Gastrocnemius medialis (tissue), 4 donors: ENCODE results near the gene KRTAP20-1. TPM values are rescaled to one million over a fixed set of nuclear protein-coding genes. Genes with fewer than 3 reads are reported as not detected.

Source experiments
- total RNA-seq, 4 donors: library from RNA; depleted of rRNA; stranded (reverse); fragments of >200 nt; gene quantifications; one replicate each; pipeline versions ENCODE4 v1.1.0 to v1.2.3, GENCODE V29; 2016

KRTAP20-1 gene
- total RNA-seq, 4 donors from 2014 or later = not detected

Other genes with a start within 250 kb of the KRTAP20-1 start
- gene KRTAP13-2, start 244.2 kb upstream of the KRTAP20-1 start, total RNA-seq = not detected
- not detected for gene KRTAP13-1, start 220.4 kb upstream of the KRTAP20-1 start, total RNA-seq
- gene KRTAP13-3, start 190.5 kb upstream of the KRTAP20-1 start, total RNA-seq = not detected
- gene KRTAP13-4, start 186.2 kb upstream of the KRTAP20-1 start, total RNA-seq = not detected
- gene KRTAP15-1, start 176.2 kb upstream of the KRTAP20-1 start, total RNA-seq = not detected
- not detected for gene KRTAP19-1, start 136.1 kb upstream of the KRTAP20-1 start, total RNA-seq
- gene KRTAP19-2, start 129.0 kb upstream of the KRTAP20-1 start, total RNA-seq = not detected
- gene KRTAP19-3, start 124.4 kb upstream of the KRTAP20-1 start, total RNA-seq = 10 to 100 TPM in 1 of 4 donors, 1 to 10 TPM in 2, not detected in 1; 1.0 to 12.9 (median 5.0) TPM
- not detected for gene KRTAP19-4, start 119.3 kb upstream of the KRTAP20-1 start, total RNA-seq
- gene KRTAP19-5, start 114.3 kb upstream of the KRTAP20-1 start, total RNA-seq = not detected
- gene KRTAP19-6, start 74.6 kb upstream of the KRTAP20-1 start, total RNA-seq = not detected
- gene KRTAP19-7, start 55.1 kb upstream of the KRTAP20-1 start, total RNA-seq = not detected
- gene KRTAP22-2, start 26.0 kb upstream of the KRTAP20-1 start, total RNA-seq = not detected
- not detected for gene KRTAP6-3, start 24.0 kb upstream of the KRTAP20-1 start, total RNA-seq
- not detected for gene KRTAP6-2, start 17.5 kb upstream of the KRTAP20-1 start, total RNA-seq
- gene KRTAP22-1, start 15.3 kb upstream of the KRTAP20-1 start, total RNA-seq = not detected
- not detected for gene KRTAP6-1, start 2.5 kb upstream of the KRTAP20-1 start, total RNA-seq
- gene KRTAP20-4, start 4.2 kb downstream of the KRTAP20-1 start, total RNA-seq = not detected
- gene KRTAP20-2, start 18.8 kb downstream of the KRTAP20-1 start, total RNA-seq = not detected
- gene KRTAP20-3, start 26.4 kb downstream of the KRTAP20-1 start, total RNA-seq = not detected
- gene KRTAP21-3, start 102.4 kb downstream of the KRTAP20-1 start, total RNA-seq = not detected
- gene KRTAP21-2, start 130.8 kb downstream of the KRTAP20-1 start, total RNA-seq = not detected
- not detected for gene KRTAP21-1, start 139.0 kb downstream of the KRTAP20-1 start, total RNA-seq
- not detected for gene KRTAP8-1, start 196.8 kb downstream of the KRTAP20-1 start, total RNA-seq
- not detected for gene KRTAP7-1, start 213.3 kb downstream of the KRTAP20-1 start, total RNA-seq